OCI-LY1 (cell line): ENCODE measurements around the gene ZNF134.

Experiments used
- CTCF ChIP-seq: fragments of 200-600 bp; sonication (generic), shearing (Covaris generic); IDR thresholded peaks from 2 replicates; pipeline ENCODE4 v1.5.1; 2017; ENCODE audit warnings: mild to moderate bottlenecking, antibody characterized with exemption, low read length, moderate library complexity, mixed read lengths
- EZH2 ChIP-seq: fragments of 200-600 bp; sonication (generic), shearing (Covaris generic); IDR thresholded peaks from 2 replicates; pipeline ENCODE4 v1.8.0; 2017; ENCODE audit warnings: borderline replicate concordance, mixed run types, mild to moderate bottlenecking, antibody characterized with exemption, low read length, moderate library complexity, mixed read lengths

- no peak for TF ChIP-seq CTCF
- no peak for TF ChIP-seq EZH2
Measured at GRCh38 chr19:57632987-57633831, 19.2 kb downstream of the ZNF134 start, which contains the start of gene ZNF211.
